ENCODE results near the gene NDUFV1.

GRCh38 chr11:67592880-67593564 lies 13.7 kb upstream of the NDUFV1 start:
- TF ChIP-seq GATA3 (IDR thresholded peaks at IDR 0.05; ENCODE audit: low read depth, low read length): no peak
- no peak for TF ChIP-seq GATA2 (IDR thresholded peaks at IDR 0.05; ENCODE audit: low read depth, low read length)

All from SH-SY5Y (cell line).